Neuronal stem cell (in vitro differentiated cells): ENCODE data around the gene CUL1. TPM values are rescaled to one million over a fixed set of nuclear protein-coding genes. Genes with fewer than 3 reads are reported as not detected.

Source experiments
- DNase-seq: peaks from one replicate; pipeline ENCODE4 v3.0.0-alpha.2; 2013; ENCODE audit warnings: low spot score
- H2AFZ ChIP-seq: one replicate; pipeline ENCODE4 v1.6.1; 2013; ENCODE audit warnings: mild to moderate bottlenecking, low read length, inconsistent platforms
- H2AK5ac ChIP-seq: 2 replicates; pipeline ENCODE4 v1.6.1; 2013; ENCODE audit warnings: low read depth, mild to moderate bottlenecking, inconsistent platforms, low read length, moderate library complexity, mixed read lengths
- H2BK120ac ChIP-seq: 2 replicates; pipeline ENCODE4 v1.6.1; 2013; ENCODE audit warnings: low read depth, mild to moderate bottlenecking, inconsistent platforms, low read length, moderate library complexity, mixed read lengths
- H2BK12ac ChIP-seq: one replicate; pipeline ENCODE4 v1.6.1; 2013; ENCODE audit warnings: low read length, inconsistent platforms
- H2BK15ac ChIP-seq: 2 replicates; pipeline ENCODE4 v1.6.1; 2013; ENCODE audit warnings: mild to moderate bottlenecking, low read length, inconsistent platforms, mixed read lengths
- H2BK5ac ChIP-seq: one replicate; pipeline ENCODE4 v1.6.1; 2013; ENCODE audit warnings: inconsistent platforms, mild to moderate bottlenecking, low read length, moderate library complexity
- H3K14ac ChIP-seq: one replicate; pipeline ENCODE4 v1.6.1; 2013; ENCODE audit warnings: low read length, inconsistent platforms
- H3K18ac ChIP-seq: 2 replicates; pipeline ENCODE4 v1.6.1; 2013; ENCODE audit warnings: low read length, inconsistent platforms
- H3K23ac ChIP-seq: 2 replicates; pipeline ENCODE4 v1.6.1; 2013; ENCODE audit warnings: low read depth, mild to moderate bottlenecking, mixed read lengths, low read length, inconsistent platforms; ENCODE audit not compliant: poor library complexity
- H3K27ac ChIP-seq: replicated peaks from 3 replicates; pipeline ENCODE4 v1.5.1; 2013; ENCODE audit warnings: low read length, inconsistent platforms
- H3K27me3 ChIP-seq, 3 experiments: 2 replicates each; pipeline ENCODE4 v1.6.1; 2013; ENCODE audit warnings: low read length in 3 of 3, mild to moderate bottlenecking in 2 of 3, inconsistent platforms in 1 of 3, low read depth in 1 of 3, mixed read lengths in 1 of 3, moderate library complexity in 1 of 3; ENCODE audit not compliant: control insufficient read depth in 3 of 3, insufficient read depth in 3 of 3
- H3K36me3 ChIP-seq, 2 donors: replicated peaks in 1 of 2; 2 replicates each; pipeline ENCODE4 v1.6.1; 2013; ENCODE audit warnings: low read length in 2 of 2; ENCODE audit not compliant: control insufficient read depth in 2 of 2, insufficient read depth in 2 of 2
- H3K4ac ChIP-seq: 2 replicates; pipeline ENCODE4 v1.6.1; 2013; ENCODE audit warnings: inconsistent platforms, mild to moderate bottlenecking, low read length, moderate library complexity
- H3K4me1 ChIP-seq, 2 donors: 1 replicate in 1 of 2; 2 replicates in 1 of 2; pipeline ENCODE4 v1.6.1; 2013; ENCODE audit warnings: low read length in 2 of 2, low read depth in 1 of 2; ENCODE audit not compliant: control insufficient read depth in 2 of 2, insufficient read depth in 1 of 2
- H3K4me2 ChIP-seq: one replicate; pipeline ENCODE4 v1.6.1; 2013; ENCODE audit warnings: mild to moderate bottlenecking, low read length, inconsistent platforms; ENCODE audit not compliant: insufficient read depth, poor library complexity, severe bottlenecking
- H3K4me3 ChIP-seq, 2 donors: 2 replicates each; pipeline ENCODE4 v1.5.1; 2013; ENCODE audit warnings: low read length in 2 of 2, mild to moderate bottlenecking in 2 of 2, inconsistent platforms in 1 of 2, moderate library complexity in 1 of 2
- H3K79me1 ChIP-seq: one replicate; pipeline ENCODE4 v1.6.1; 2013; ENCODE audit warnings: low read depth, mild to moderate bottlenecking, inconsistent platforms, low read length, moderate library complexity
- H3K9ac ChIP-seq: one replicate; pipeline ENCODE4 v1.6.1; 2013; ENCODE audit warnings: mild to moderate bottlenecking, low read depth, low read length, inconsistent platforms; ENCODE audit not compliant: poor library complexity
- H3K9me3 ChIP-seq, 2 donors: replicated peaks in 1 of 2; 2 replicates each; pipeline versions ENCODE3 to v1.6.1; 2013; ENCODE audit warnings: low read length in 2 of 2, mild to moderate bottlenecking in 2 of 2, inconsistent platforms in 1 of 2, low read depth in 1 of 2, mixed read lengths in 1 of 2, moderate library complexity in 1 of 2; ENCODE audit not compliant: control insufficient read depth in 2 of 2, insufficient read depth in 1 of 2
- H4K8ac ChIP-seq: one replicate; pipeline ENCODE4 v1.6.1; 2013; ENCODE audit warnings: low read depth, mild to moderate bottlenecking, inconsistent platforms, low read length, moderate library complexity
- H4K91ac ChIP-seq: one replicate; pipeline ENCODE4 v1.6.1; 2013; ENCODE audit warnings: low read length, low read depth, mild to moderate bottlenecking, inconsistent platforms; ENCODE audit not compliant: poor library complexity
- WGBS, 2 donors: extraction: QIAGEN DNeasy Blood & Tissue Kit; methylation state at CpG; one replicate each; pipeline ENCODE4 v1.1.7; 2013; ENCODE audit warnings: missing lambda C conversion rate in 2 of 2, mixed read lengths in 1 of 2; ENCODE audit not compliant: insufficient read length in 2 of 2, insufficient replicate concordance in 1 of 2; ENCODE audit errors: extremely low coverage in 2 of 2; 5-methylcytosine and 5-hydroxymethylcytosine counted together
- polyA plus RNA-seq, 2 experiments: library from polyadenylated mRNA; stranded (reverse); fragments of 200-250 nt; gene quantifications; one replicate each; pipeline ENCODE4 v1.2.3, GENCODE V29; 2013

Gene CUL1
- 45.2 TPM for polyA plus RNA-seq (2013, experiment 1 of 2)
- 44.5 TPM for polyA plus RNA-seq (2013, experiment 2 of 2)

DNA sequence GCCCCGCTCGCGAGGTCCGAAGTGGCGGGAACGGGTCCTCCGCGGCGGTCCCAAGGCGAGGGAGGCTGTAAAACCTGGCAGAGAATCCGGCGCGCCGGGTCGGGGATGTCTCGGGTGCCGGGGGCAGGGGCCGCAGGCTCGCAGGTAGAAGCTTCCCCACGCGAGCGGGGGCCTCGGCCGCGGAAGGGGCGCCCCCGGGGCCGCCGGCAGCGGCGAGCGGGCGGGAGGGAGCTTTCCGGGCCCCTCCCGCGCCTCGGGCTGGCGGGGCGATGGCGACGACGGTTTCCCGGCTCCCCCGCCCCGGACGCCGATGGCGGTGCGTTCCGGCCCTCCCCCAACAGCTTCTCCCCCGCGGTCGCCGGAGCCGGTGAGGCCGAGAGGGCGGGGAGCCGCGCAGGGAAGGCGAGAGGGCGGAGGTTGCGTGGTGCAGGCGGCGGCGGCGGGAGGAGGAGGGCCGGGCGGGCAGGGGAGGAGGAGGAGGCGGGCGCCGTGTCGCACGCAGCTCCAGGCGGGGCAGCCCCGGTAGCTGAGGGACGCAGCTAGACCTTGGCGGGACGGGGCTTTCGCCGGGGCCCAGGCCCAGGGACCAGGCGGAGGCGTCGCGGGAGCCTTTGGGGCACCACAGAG lies at the start of gene CUL1:
CUL1 (plus strand) TSS at position 507 of the 627 bp plus-strand sequence. CDS start 31,220 bp downstream, outside the sequence.
- Histone ChIP-seq H3K14ac (peak within 1 kb of the TSS; percentile 92), H4K91ac (peak within 1 kb of the TSS; percentile 70), H4K8ac (peak within 1 kb of the TSS; percentile 72), H3K23ac (peak within 1 kb of the TSS; percentile 94), H3K4me1 (peaks cover 15 to 16% of the 10 kb centered on the region in 2 donors), H3K27me3 (no peaks in the 10 kb centered on the region), H2AK5ac (peak within 1 kb of the TSS; percentile 92), H3K9me3 (no peaks in the 10 kb centered on the region), H3K79me1 (peaks cover 7% of the 10 kb centered on the region), H2BK5ac (peak within 1 kb of the TSS; percentile 97), H2BK15ac (peak within 1 kb of the TSS; percentile 89), H3K18ac (peak within 1 kb of the TSS; percentile 99), H2BK12ac (no peak within 1 kb of the TSS), H3K9ac (peak within 1 kb of the TSS; percentile 99), H2AFZ (peak within 1 kb of the TSS; percentile 94), H3K36me3 (no peaks in the 10 kb centered on the region), H3K27ac (peak within 1 kb of the TSS; percentile 85), H2BK120ac (peak within 1 kb of the TSS; percentile 85), H3K4ac (peak within 1 kb of the TSS; percentile 78), H3K4me2 (peak within 1 kb of the TSS; percentile 72), H3K4me3 (peak within 1 kb of the TSS; percentile 75 to 93)
- WGBS, 2 donors, result no CpG with 5 or more reads among the region's 84 CpGs
- DNase-seq, result peak; percentile 74

DNA sequence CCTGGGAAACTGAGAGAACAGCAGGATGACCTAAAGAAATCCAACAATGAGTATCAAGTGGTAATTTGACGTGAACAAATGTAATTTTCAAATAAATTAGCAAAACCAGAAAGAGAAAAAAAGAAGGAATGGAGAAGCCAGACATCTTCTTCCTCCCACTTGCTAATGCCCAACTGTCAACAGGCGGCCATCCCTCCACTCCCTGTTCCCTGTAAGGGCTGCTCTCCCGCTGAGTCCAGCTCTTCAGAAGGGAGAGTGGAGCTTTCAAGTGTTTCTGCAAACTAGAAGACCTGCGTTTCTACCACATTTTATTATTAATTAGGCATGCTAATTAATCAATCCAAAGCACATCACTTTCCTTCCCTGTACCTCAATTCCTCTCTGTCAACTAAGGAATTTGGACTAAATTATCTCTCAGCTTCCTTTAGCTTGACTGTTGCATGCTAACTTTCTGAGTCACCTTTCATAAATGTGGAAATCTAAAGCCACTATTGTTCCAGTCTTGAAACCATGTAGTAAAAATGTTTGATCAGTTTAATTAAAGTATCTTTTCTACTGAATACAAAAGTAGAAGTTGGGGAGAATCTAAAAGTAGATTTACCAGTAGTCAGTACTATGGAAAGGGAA lies 48.4 kb upstream of the CUL1 start:
- H2AK5ac ChIP-seq, result no peak overlapping the region
- no peaks in the 10 kb centered on the region for H3K9me3 ChIP-seq
- H3K4ac ChIP-seq, result no peak overlapping the region
- no CpG with 5 or more reads among the region's 4 CpGs for WGBS, 2 donors
- no peak overlapping the region for H2BK120ac ChIP-seq
- no peak overlapping the region for H3K18ac ChIP-seq
- no peak overlapping the region for H3K4me2 ChIP-seq
- no peak for DNase-seq
- H3K27me3 ChIP-seq, result no peaks in the 10 kb centered on the region
- H2AFZ ChIP-seq, result no peak overlapping the region
- no peak overlapping the region for H3K27ac ChIP-seq
- no peak overlapping the region for H3K9ac ChIP-seq
- no peak overlapping the region for H3K23ac ChIP-seq
- H2BK12ac ChIP-seq, result no peak overlapping the region
- no peak overlapping the region for H2BK15ac ChIP-seq
- H3K4me1 ChIP-seq, result no peaks in the 10 kb centered on the region
- no peak overlapping the region for H3K4me3 ChIP-seq
- H3K36me3 ChIP-seq, result no peaks in the 10 kb centered on the region
- H2BK5ac ChIP-seq, result no peak overlapping the region
- H3K14ac ChIP-seq, result no peak overlapping the region
- H4K8ac ChIP-seq, result no peak overlapping the region
- no peaks in the 10 kb centered on the region for H3K79me1 ChIP-seq
- no peak overlapping the region for H4K91ac ChIP-seq

DNA sequence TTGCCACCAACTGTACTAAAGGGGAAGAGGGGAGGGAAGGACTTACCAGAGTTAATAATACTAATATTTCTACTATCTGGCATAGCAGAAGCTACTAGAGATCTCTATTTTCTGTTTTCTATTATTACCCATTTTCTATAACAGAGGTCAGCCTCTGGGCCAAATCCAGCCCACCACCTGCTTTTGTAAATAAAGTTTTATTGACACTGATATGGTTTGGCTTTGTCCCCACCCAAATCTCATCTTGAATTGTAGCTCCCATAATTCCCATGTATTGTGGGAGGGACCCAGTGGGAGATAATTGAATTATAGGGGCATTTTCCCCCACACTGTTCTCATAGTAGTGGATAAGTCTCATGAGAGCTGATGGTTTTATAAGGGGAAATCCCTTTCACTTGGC lies 45.9 kb upstream of the CUL1 start:
- Histone ChIP-seq H4K91ac (no peak overlapping the region), H3K27ac (no peak overlapping the region), H3K4me1 (no peaks in the 10 kb centered on the region), H3K18ac (no peak overlapping the region), H3K4ac (no peak overlapping the region), H2BK12ac (no peak overlapping the region), H3K4me2 (no peak overlapping the region), H3K23ac (no peak overlapping the region), H2AK5ac (no peak overlapping the region), H2BK5ac (no peak overlapping the region), H3K4me3 (no peak overlapping the region), H3K9ac (no peak overlapping the region), H3K79me1 (no peaks in the 10 kb centered on the region), H4K8ac (no peak overlapping the region), H2BK120ac (no peak overlapping the region), H3K36me3 (no peaks in the 10 kb centered on the region), H2BK15ac (no peak overlapping the region), H3K27me3 (peaks cover 0 to 4% (median 0%) of the 10 kb centered on the region in 3 experiments), H3K9me3 (no peaks in the 10 kb centered on the region), H2AFZ (no peak overlapping the region), H3K14ac (no peak overlapping the region)
- no peak for DNase-seq

DNA sequence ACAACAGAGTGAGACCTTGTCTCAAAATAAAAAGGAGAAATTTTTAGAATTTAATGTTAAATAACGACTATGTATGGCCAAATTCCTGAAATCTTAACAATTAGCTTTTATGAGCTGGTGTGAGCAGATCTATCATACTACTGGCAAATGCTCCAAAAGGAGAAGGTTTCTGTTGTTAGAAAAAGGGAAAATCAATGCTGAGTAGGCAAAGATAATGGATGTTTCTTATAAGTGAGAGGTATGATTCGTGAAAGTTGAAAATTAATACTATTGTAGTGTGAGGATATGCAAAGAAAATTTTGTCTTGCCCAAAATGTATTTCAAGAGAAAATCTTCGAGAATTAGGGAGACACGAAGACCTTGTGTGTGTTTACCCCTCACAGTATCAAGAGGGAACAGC lies 40.8 kb upstream of the CUL1 start:
- WGBS, 2 donors, result 100% methylated on average over 1 of the region's 4 CpGs
- H2AFZ ChIP-seq, result no peak overlapping the region
- no peak overlapping the region for H2BK12ac ChIP-seq
- no peaks in the 10 kb centered on the region for H3K36me3 ChIP-seq
- H3K4me2 ChIP-seq, result no peak overlapping the region
- H2BK15ac ChIP-seq, result no peak overlapping the region
- H3K4ac ChIP-seq, result no peak overlapping the region
- H4K91ac ChIP-seq, result no peak overlapping the region
- H3K18ac ChIP-seq, result no peak overlapping the region
- H3K79me1 ChIP-seq, result no peaks in the 10 kb centered on the region
- H3K23ac ChIP-seq, result no peak overlapping the region
- no peak for DNase-seq
- no peaks in the 10 kb centered on the region for H3K4me1 ChIP-seq
- H2AK5ac ChIP-seq, result no peak overlapping the region
- H3K27ac ChIP-seq, result no peak overlapping the region
- H3K27me3 ChIP-seq, result peaks cover 0 to 4% (median 0%) of the 10 kb centered on the region in 3 experiments
- H3K9me3 ChIP-seq, result no peaks in the 10 kb centered on the region
- no peak overlapping the region for H3K9ac ChIP-seq
- no peak overlapping the region for H2BK120ac ChIP-seq
- H3K4me3 ChIP-seq, result no peak overlapping the region
- no peak overlapping the region for H3K14ac ChIP-seq
- H2BK5ac ChIP-seq, result no peak overlapping the region
- H4K8ac ChIP-seq, result no peak overlapping the region
